Measurements from ENCODE around the gene CD244. TPM values are rescaled to one million over a fixed set of nuclear protein-coding genes. Genes with fewer than 3 reads are reported as not detected.

The CD244 gene
- total and polyA plus RNA-seq, 2 donors (not counting 3 experiments of a cell fraction or from before 2014, with no cell fraction given) = not detected

Other genes with a start within 250 kb of the CD244 start
- not detected in 2 replicates for gene SLAMF1, start 215.8 kb downstream of the CD244 start, total RNA-seq
- gene SLAMF1, start 215.8 kb downstream of the CD244 start, polyA plus RNA-seq = not detected in 2 replicates
- gene CD48, start 151.1 kb downstream of the CD244 start, total RNA-seq = not detected in 2 replicates
- gene CD48, start 151.1 kb downstream of the CD244 start, polyA plus RNA-seq = not detected in 2 replicates
- gene SLAMF7, start 123.6 kb downstream of the CD244 start, total RNA-seq = not detected in 2 replicates
- gene SLAMF7, start 123.6 kb downstream of the CD244 start, polyA plus RNA-seq = not detected in 2 replicates
- gene LY9, start 66.7 kb downstream of the CD244 start, total RNA-seq = not detected in 2 replicates
- gene LY9, start 66.7 kb downstream of the CD244 start, polyA plus RNA-seq = not detected in 2 replicates
- not detected in 2 replicates for gene ITLN1, start 22.3 kb upstream of the CD244 start, total RNA-seq
- 0.12 and 0.24 TPM in 2 replicates for gene ITLN1, start 22.3 kb upstream of the CD244 start, polyA plus RNA-seq
- not detected in 2 replicates for gene ITLN2, start 91.9 kb upstream of the CD244 start, total RNA-seq
- 0.32 and 0.46 TPM in 2 replicates for gene ITLN2, start 91.9 kb upstream of the CD244 start, polyA plus RNA-seq
- 86.3 and 97.0 TPM in 2 replicates for gene F11R, start 158.3 kb upstream of the CD244 start, total RNA-seq
- gene F11R, start 158.3 kb upstream of the CD244 start, polyA plus RNA-seq = 124 and 137 TPM in 2 replicates
- gene TSTD1, start 176.1 kb upstream of the CD244 start, total RNA-seq = 8.9 and 12.5 TPM in 2 replicates
- gene TSTD1, start 176.1 kb upstream of the CD244 start, polyA plus RNA-seq = 39.1 and 51.6 TPM in 2 replicates
- gene USF1, start 183.1 kb upstream of the CD244 start, total RNA-seq = 56.7 and 57.9 TPM in 2 replicates
- gene USF1, start 183.1 kb upstream of the CD244 start, polyA plus RNA-seq = 53.4 and 66.0 TPM in 2 replicates
- gene ARHGAP30, start 207.0 kb upstream of the CD244 start, total RNA-seq = not detected in 2 replicates
- gene ARHGAP30, start 207.0 kb upstream of the CD244 start, polyA plus RNA-seq = not detected in 2 replicates
- gene NECTIN4, start 226.7 kb upstream of the CD244 start, total RNA-seq = 0.37 and 0.58 TPM in 2 replicates
- gene NECTIN4, start 226.7 kb upstream of the CD244 start, polyA plus RNA-seq = 0.15 and 0.29 TPM in 2 replicates
- gene KLHDC9, start 235.5 kb upstream of the CD244 start, total RNA-seq = 1.1 and 1.4 TPM in 2 replicates
- 2.6 and 3.2 TPM in 2 replicates for gene KLHDC9, start 235.5 kb upstream of the CD244 start, polyA plus RNA-seq

Data from endothelial cell of umbilical vein (primary cell).